BLaER1 (cell line): ENCODE measurements around the gene TOR1AIP1.
A peak's percentile ranks its signal among the peaks of the same experiment; 100 is the strongest.

ENCODE experiments used
- H3K27ac ChIP-seq: shearing (Covaris generic); formaldehyde crosslinking; 2 replicates; pipeline ENCODE4 v1.8.1; 2022
- H3K27me3 ChIP-seq: shearing (Covaris generic); formaldehyde crosslinking; 2 replicates; pipeline ENCODE4 v1.8.1; 2022
- H3K36me3 ChIP-seq: shearing (Covaris generic); formaldehyde crosslinking; 2 replicates; pipeline ENCODE4 v1.8.1; 2022
- H3K4me1 ChIP-seq: shearing (Covaris generic); formaldehyde crosslinking; 2 replicates; pipeline ENCODE4 v1.8.1; 2022
- H3K4me2 ChIP-seq: shearing (Covaris generic); formaldehyde crosslinking; 2 replicates; pipeline ENCODE4 v1.8.1; 2022
- H3K4me3 ChIP-seq: shearing (Covaris generic); formaldehyde crosslinking; 2 replicates; pipeline ENCODE4 v1.8.1; 2022
- H3K9ac ChIP-seq: shearing (Covaris generic); formaldehyde crosslinking; 2 replicates; pipeline ENCODE4 v1.8.1; 2022
- H3K9me3 ChIP-seq: shearing (Covaris generic); formaldehyde crosslinking; 2 replicates; pipeline ENCODE4 v1.8.1; 2022
- H4K20me1 ChIP-seq: shearing (Covaris generic); formaldehyde crosslinking; 2 replicates; pipeline ENCODE4 v1.8.1; 2022
- Cebpa-rat ChIP-seq: shearing (Covaris generic); IDR thresholded peaks from 2 replicates; pipeline ENCODE4 v1.8.1; 2022

Gene TOR1AIP1

GRCh38 chr1:179865377-179865776 lies 16.7 kb upstream of the TOR1AIP1 start:
- no peak for TF ChIP-seq Cebpa-rat
- Histone ChIP-seq H3K36me3 (peaks cover 92% of the 10 kb centered on the region), H4K20me1 (peaks cover 72% of the 10 kb centered on the region), H3K9ac (no peak overlapping the region), H3K4me1 (no peaks in the 10 kb centered on the region), H3K27ac (no peak overlapping the region), H3K4me3 (no peak overlapping the region), H3K27me3 (no peaks in the 10 kb centered on the region), H3K4me2 (no peak overlapping the region), H3K9me3 (no peaks in the 10 kb centered on the region)

- no peak overlapping the region for H3K27ac ChIP-seq
- H3K4me1 ChIP-seq: 0 out of 2 replicates have a peak, but pooled peaks cover 2% of the 10 kb centered on the region
- no peak overlapping the region for H3K9ac ChIP-seq
- no peaks in the 10 kb centered on the region for H3K9me3 ChIP-seq
- no peak for TF ChIP-seq Cebpa-rat
- peaks cover 81% of the 10 kb centered on the region for H4K20me1 ChIP-seq
- peaks cover 85% of the 10 kb centered on the region for H3K36me3 ChIP-seq
- no peak overlapping the region for H3K4me3 ChIP-seq
- H3K27me3 ChIP-seq: no peaks in the 10 kb centered on the region
- H3K4me2 ChIP-seq: no peak overlapping the region
Measured at GRCh38 chr1:179866616-179867015, 15.5 kb upstream of the TOR1AIP1 start.

- Histone ChIP-seq H3K4me1 (peaks cover 13% of the 10 kb centered on the region), H3K36me3 (peaks cover 76% of the 10 kb centered on the region), H4K20me1 (peaks cover 92% of the 10 kb centered on the region)
Measured at GRCh38 chr1:179867493-179868330, 14.4 kb upstream of the TOR1AIP1 start.

GRCh38 chr1:179870870-179871269 lies 11.2 kb upstream of the TOR1AIP1 start:
- Histone ChIP-seq H3K4me3 (no peak overlapping the region), H3K4me1 (peaks cover 45% of the 10 kb centered on the region), H3K27ac (no peak overlapping the region), H3K36me3 (peaks cover 75% of the 10 kb centered on the region), H3K9ac (no peak overlapping the region), H3K27me3 (no peaks in the 10 kb centered on the region), H3K9me3 (no peaks in the 10 kb centered on the region), H3K4me2 (no peak overlapping the region), H4K20me1 (peaks cover 100% of the 10 kb centered on the region)
- TF ChIP-seq Cebpa-rat: no peak

More at GRCh38 chr1:179867493-179868330, 14.4 kb upstream of the TOR1AIP1 start:
- Histone ChIP-seq H3K27ac (no peak overlapping the region), H3K27me3 (no peaks in the 10 kb centered on the region), H3K9ac (no peak overlapping the region), H3K4me2 (no peak overlapping the region), H3K9me3 (no peaks in the 10 kb centered on the region), H3K4me3 (no peak overlapping the region)
- TF ChIP-seq Cebpa-rat: no peak

GRCh38 chr1:179871940-179872339 lies 10.1 kb upstream of the TOR1AIP1 start:
- no peak overlapping the region for H3K9ac ChIP-seq
- H3K9me3 ChIP-seq: no peaks in the 10 kb centered on the region
- peaks cover 53% of the 10 kb centered on the region for H3K4me1 ChIP-seq
- H3K27me3 ChIP-seq: no peaks in the 10 kb centered on the region
- peaks cover 99% of the 10 kb centered on the region for H4K20me1 ChIP-seq
- peaks cover 65% of the 10 kb centered on the region for H3K36me3 ChIP-seq
- no peak overlapping the region for H3K4me2 ChIP-seq
- TF ChIP-seq Cebpa-rat: no peak
- H3K27ac ChIP-seq: no peak overlapping the region
- no peak overlapping the region for H3K4me3 ChIP-seq

GRCh38 chr1:179872558-179872957 lies 9.5 kb upstream of the TOR1AIP1 start:
- Histone ChIP-seq H3K4me1 (peaks cover 53% of the 10 kb centered on the region), H3K4me3 (no peak overlapping the region), H3K27ac (no peak overlapping the region), H3K9me3 (no peaks in the 10 kb centered on the region), H4K20me1 (peaks cover 95% of the 10 kb centered on the region), H3K36me3 (peaks cover 59% of the 10 kb centered on the region), H3K9ac (no peak overlapping the region), H3K27me3 (no peaks in the 10 kb centered on the region), H3K4me2 (peak overlapping the region; percentile 22)
- no peak for TF ChIP-seq Cebpa-rat

- Histone ChIP-seq H3K36me3 (peaks cover 51% of the 10 kb centered on the region), H3K9ac (no peak overlapping the region), H3K4me3 (no peak overlapping the region), H3K27ac (no peak overlapping the region), H3K27me3 (no peaks in the 10 kb centered on the region), H3K9me3 (no peaks in the 10 kb centered on the region), H4K20me1 (peaks cover 87% of the 10 kb centered on the region), H3K4me1 (peaks cover 57% of the 10 kb centered on the region), H3K4me2 (peak overlapping the region; percentile 22; the same call in 1 of the 2 replicates)
- TF ChIP-seq Cebpa-rat: no peak
Measured at GRCh38 chr1:179873438-179873851, 8.6 kb upstream of the TOR1AIP1 start.

GRCh38 chr1:179875596-179876299 lies 6.3 kb upstream of the TOR1AIP1 start:
- H4K20me1 ChIP-seq: peaks cover 64% of the 10 kb centered on the region
- TF ChIP-seq Cebpa-rat: no peak
- no peaks in the 10 kb centered on the region for H3K27me3 ChIP-seq
- peaks cover 60% of the 10 kb centered on the region for H3K4me1 ChIP-seq
- no peak overlapping the region for H3K27ac ChIP-seq
- no peaks in the 10 kb centered on the region for H3K9me3 ChIP-seq
- peaks cover 31% of the 10 kb centered on the region for H3K36me3 ChIP-seq
- no peak overlapping the region for H3K9ac ChIP-seq
- peak overlapping the region; percentile 86; the same call in 1 of the 2 replicates for H3K4me3 ChIP-seq
- peak overlapping the region; percentile 87 for H3K4me2 ChIP-seq

GRCh38 chr1:179876300-179876715 lies 5.8 kb upstream of the TOR1AIP1 start:
- H3K9ac ChIP-seq: no peak overlapping the region; the same call in 1 of the 2 replicates
- H4K20me1 ChIP-seq: peaks cover 58% of the 10 kb centered on the region
- no peaks in the 10 kb centered on the region for H3K27me3 ChIP-seq
- H3K36me3 ChIP-seq: peaks cover 31% of the 10 kb centered on the region
- no peak overlapping the region for H3K27ac ChIP-seq
- peak overlapping the region; percentile 87 for H3K4me2 ChIP-seq
- H3K4me1 ChIP-seq: peaks cover 66% of the 10 kb centered on the region
- TF ChIP-seq Cebpa-rat: peak; percentile 31; the same call in 1 of the 2 replicates
- H3K4me3 ChIP-seq: peak overlapping the region; percentile 86
- no peaks in the 10 kb centered on the region for H3K9me3 ChIP-seq
